ENCODE measurements around the gene UGT1A7.
"Not testable (repeated sequence)": the region's sequence is repeated elsewhere in the genome, so short reads cannot be mapped to it uniquely, and the experiment has no call there.

UGT1A7 gene

DNA sequence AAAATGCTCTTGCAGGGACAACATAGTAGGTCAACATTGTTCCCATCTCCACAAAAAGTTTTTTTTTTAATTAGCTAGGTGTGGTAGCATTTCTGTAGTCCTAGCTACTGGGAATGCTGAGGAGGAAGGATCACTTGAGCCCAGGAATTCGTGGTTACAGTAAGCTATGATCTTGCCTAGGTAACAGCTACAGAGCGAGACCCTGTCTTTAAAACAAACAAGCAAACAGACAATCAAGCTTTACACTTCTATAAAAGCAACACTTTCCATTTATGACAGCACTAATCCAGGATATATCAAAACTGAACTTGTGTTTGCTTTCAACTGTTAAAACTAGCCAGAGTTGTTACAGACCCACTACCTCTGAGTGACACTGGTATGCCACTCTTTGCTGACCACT is 59.2 kb downstream of the UGT1A7 start:
- TF ChIP-seq, protein P1, sequence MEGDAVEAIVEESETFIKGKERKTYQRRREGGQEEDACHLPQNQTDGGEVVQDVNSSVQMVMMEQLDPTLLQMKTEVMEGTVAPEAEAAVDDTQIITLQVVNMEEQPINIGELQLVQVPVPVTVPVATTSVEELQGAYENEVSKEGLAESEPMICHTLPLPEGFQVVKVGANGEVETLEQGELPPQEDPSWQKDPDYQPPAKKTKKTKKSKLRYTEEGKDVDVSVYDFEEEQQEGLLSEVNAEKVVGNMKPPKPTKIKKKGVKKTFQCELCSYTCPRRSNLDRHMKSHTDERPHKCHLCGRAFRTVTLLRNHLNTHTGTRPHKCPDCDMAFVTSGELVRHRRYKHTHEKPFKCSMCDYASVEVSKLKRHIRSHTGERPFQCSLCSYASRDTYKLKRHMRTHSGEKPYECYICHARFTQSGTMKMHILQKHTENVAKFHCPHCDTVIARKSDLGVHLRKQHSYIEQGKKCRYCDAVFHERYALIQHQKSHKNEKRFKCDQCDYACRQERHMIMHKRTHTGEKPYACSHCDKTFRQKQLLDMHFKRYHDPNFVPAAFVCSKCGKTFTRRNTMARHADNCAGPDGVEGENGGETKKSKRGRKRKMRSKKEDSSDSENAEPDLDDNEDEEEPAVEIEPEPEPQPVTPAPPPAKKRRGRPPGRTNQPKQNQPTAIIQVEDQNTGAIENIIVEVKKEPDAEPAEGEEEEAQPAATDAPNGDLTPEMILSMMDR (IDR thresholded peaks at IDR 0.05; ENCODE audit: low read depth, low read length): no peak
- no peak for DNase-seq
- no peak overlapping the region for H3K4me3 ChIP-seq (ENCODE audit: low read depth, low read length)
- peaks cover 15% of the 10 kb centered on the region for H3K27me3 ChIP-seq
- no peaks in the 10 kb centered on the region for H3K9me3 ChIP-seq
- no peaks in the 10 kb centered on the region for H3K4me1 ChIP-seq
- no peaks in the 10 kb centered on the region for H3K36me3 ChIP-seq

DNA sequence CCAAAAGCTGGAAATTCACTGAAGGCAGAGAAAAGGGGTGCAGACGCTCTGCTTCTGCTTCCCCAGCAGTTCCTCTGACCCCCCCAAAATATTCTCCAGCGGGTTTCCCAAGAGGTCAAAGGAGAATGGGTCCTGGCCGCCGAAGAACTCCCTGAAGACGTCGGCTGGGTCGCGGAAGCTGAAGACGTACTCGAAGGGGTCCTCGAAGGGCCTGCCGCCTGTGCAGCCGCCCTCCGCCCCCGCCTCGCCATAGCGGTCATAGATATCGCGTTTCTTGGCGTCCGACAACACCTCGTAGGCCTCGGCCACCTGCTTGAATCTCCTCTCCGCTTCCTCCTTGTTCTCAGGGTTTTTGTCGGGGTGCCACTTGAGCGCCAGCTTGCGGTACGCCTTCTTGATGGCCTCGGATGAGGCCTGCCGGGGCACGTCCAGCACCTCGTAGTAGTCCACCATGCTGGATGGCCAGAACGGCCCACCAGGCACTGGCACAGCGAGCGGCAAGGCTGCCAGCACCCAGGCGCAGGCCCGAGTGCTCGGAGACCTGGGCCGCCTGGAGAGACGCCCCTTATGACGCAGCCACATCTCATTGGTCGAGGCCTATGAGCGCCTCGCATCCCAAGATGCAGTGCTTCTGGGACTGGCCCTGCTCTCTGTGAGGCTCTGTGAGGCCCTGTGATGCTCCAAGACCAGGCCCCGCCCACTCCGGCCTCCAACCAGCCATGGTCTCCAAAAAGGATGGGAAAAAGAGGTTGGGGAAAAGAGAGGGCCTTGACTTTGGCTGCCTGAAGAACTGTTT is 62.0 kb downstream of the UGT1A7 start:
- no peaks in the 10 kb centered on the region for H3K9me3 ChIP-seq
- TF ChIP-seq, protein P1 (IDR thresholded peaks at IDR 0.05; ENCODE audit: low read depth, low read length): no peak
- H3K36me3 ChIP-seq: no peaks in the 10 kb centered on the region
- DNase-seq: no peak
- no peaks in the 10 kb centered on the region for H3K27me3 ChIP-seq
- H3K4me1 ChIP-seq: no peaks in the 10 kb centered on the region
- H3K4me3 ChIP-seq (ENCODE audit: low read depth, low read length): no peak overlapping the region

DNA sequence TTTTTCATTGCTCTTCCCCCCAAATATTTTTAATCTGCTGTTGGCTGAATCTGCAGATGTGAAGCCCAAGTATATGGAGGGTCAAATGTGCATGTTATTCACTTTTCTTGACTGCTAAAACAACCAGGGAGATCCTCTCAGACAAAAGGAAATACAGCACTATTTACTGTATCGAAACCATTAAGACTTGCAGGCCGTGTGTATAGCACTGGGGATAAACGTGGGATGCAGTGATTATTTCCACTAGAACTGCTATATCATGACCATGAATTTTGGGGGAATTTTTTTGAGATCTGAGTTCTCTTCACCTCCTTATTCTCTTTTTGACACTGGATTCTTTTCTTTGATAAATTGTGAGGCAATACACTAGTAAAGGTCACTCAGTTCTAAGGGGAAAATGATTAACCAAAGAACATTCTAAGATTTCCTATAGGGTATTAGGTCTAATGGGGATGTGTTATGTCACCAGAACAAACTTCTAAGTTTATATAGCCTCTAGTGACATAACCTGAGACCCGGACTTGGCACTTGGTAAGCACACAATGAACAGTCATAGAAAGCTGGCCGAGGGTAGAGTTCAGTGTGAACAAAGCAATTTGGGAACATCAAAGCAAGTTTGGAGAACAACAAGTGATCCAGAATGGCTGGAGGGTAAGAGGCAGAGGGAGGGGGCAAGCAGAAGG is 63.5 kb downstream of the UGT1A7 start:
- no peaks in the 10 kb centered on the region for H3K4me1 ChIP-seq
- H3K9me3 ChIP-seq: no peaks in the 10 kb centered on the region
- no peaks in the 10 kb centered on the region; the same call in 1 of the 2 replicates for H3K27me3 ChIP-seq
- TF ChIP-seq, protein P1 (IDR thresholded peaks at IDR 0.05; ENCODE audit: low read depth, low read length): no peak
- H3K4me3 ChIP-seq (ENCODE audit: low read depth, low read length): no peak overlapping the region
- no peaks in the 10 kb centered on the region for H3K36me3 ChIP-seq
- DNase-seq: no peak

DNA sequence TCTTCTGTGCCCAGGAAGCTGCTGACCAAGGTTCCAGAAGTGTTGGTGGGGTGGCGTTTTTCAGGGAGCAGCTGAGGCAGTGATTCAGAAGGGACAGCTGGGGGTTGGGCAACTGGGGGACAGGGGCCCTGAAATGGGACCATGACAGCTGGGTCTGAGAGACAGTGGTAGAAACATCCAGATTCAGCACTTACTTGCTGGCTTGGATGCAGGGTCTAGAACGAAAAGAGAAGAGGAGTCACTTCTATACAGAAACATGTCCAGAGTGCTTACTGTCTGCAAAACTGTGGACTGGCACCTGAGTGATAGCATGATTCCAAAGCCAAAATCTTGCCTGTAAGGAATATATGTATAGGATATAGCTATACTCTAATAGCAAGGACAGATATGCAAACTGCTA is 64.1 kb downstream of the UGT1A7 start:
- H3K4me1 ChIP-seq; H3K27me3 ChIP-seq; H3K9me3 ChIP-seq; DNase-seq; H3K36me3 ChIP-seq; H3K4me3 ChIP-seq (ENCODE audit: low read depth, low read length): not testable (repeated sequence)

DNA sequence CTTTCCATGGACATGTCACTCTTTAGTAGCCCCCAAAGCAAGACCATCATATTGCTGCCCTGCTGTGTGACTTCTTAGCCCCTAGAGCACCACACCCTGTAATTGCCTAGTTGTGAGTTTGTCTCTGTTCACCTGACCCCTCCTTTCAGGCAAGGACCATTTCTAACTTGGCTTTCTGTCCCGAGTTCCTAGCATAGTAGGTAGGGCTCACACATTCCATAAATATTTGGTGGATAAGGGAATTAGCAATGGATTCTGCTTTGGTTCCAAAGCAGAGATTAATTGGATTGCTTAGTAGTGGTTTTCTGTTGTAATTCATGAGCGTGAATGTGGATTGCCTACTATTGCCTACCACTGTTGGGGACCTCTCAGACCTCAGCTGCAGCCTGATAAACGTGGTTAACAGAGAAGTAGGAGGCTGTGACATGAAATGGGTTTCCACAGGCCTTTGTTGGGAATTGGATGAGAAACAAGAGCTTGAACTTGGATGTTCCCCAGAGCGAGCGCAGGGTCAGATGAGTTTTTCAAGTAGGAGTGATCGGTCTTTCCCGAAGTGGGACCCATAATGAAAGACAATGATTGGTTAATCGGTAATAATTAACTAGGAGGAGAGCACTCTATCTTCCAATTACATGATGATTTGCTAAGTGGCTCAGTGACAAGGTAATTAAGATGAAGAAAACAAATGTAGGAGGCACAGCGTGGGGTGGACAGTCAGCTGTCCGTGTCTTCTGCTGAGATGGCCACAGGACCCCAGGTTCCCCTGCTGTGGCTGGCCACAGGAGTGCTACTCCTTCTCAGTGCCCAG is 65.0 kb downstream of the UGT1A7 start:
- no peak for DNase-seq
- Histone ChIP-seq H3K27me3 (no peaks in the 10 kb centered on the region; the same call in 1 of the 2 replicates), H3K4me3 (ENCODE audit: low read depth, low read length) (no peak overlapping the region), H3K4me1 (no peaks in the 10 kb centered on the region), H3K36me3 (no peaks in the 10 kb centered on the region), H3K9me3 (no peaks in the 10 kb centered on the region; the same call in 1 of the 2 replicates)
- TF ChIP-seq, protein P1 (IDR thresholded peaks at IDR 0.05; ENCODE audit: low read depth, low read length): no peak

DNA sequence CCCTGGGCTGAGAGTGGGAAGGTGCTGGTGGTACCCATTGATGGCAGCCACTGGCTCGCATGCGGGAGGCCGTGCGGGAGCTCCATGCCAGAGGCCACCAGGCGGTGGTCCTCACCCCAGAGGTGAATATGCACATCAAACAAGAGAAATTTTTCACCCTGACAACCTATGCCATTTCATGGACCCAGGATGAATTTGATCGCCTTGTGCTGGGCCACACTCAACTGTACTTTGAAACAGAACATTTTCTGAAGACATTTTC is 65.5 kb downstream of the UGT1A7 start:
- Histone ChIP-seq H3K27me3 (no peaks in the 10 kb centered on the region; the same call in 1 of the 2 replicates), H3K4me3 (ENCODE audit: low read depth, low read length) (no peak overlapping the region), H3K9me3 (no peaks in the 10 kb centered on the region; the same call in 1 of the 2 replicates), H3K4me1 (no peaks in the 10 kb centered on the region), H3K36me3 (no peaks in the 10 kb centered on the region)
- TF ChIP-seq, protein P1 (IDR thresholded peaks at IDR 0.05; ENCODE audit: low read depth, low read length): no peak
- DNase-seq: no peak

DNA sequence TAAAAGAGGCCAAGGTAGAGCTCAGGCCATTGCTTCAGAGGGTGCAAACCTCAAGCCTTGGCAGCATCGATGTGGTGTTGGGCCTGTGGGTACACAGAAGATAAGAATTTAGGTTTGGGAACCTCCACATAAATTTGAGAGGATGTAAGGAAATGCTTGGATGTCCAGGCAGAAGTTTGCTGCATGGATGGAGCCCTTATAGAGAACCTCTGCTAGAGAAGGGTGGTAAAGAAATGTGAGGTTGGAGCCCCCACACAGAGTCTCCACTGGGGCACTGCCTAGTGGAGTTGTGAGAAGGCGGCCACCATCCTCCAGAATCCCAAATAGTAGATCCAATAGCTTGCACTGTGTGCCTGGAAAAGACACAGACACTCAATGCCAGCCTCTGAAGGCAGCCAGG is 69.0 kb downstream of the UGT1A7 start:
- H3K9me3 ChIP-seq; H3K27me3 ChIP-seq; DNase-seq; H3K4me3 ChIP-seq (ENCODE audit: low read depth, low read length); H3K4me1 ChIP-seq; H3K36me3 ChIP-seq: not testable (repeated sequence)

DNA sequence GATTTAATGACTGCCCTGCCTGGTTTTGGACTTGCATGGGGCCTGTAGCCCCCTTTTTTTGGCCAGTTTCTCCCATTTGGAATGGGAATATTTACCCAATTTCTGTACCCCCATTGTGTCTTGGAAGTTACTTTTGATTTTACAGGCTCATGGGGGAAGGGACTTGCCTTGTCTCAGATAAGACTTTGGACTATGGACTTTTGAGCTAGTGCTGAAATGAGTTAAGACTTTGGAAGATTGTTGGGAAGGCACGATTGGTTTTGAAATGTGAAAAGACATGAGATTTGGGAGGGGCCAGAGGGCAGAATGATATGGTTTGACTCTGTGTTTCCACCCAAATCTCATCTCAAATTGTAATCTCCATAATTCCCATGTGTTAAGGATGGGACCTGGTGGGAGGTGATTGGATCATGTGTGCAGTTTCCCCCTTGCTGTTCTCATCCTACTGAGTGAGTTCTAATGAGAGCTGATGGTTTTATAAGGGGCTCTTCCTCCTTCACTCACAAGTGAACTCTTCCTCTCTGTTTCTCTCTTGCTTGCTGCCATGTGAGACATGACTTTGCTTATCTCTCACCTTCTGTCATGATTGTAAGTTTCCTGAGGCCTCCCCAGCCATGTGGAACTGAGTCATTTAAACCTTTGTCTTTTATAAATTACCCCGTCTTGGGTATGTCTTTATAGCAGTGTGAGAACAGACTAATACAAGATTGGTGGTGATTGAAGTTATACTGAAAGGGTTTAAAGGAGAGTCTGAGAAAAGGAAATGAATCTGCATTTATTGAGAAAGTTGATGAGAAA is 69.7 kb downstream of the UGT1A7 start:
- H3K9me3 ChIP-seq, DNase-seq, H3K27me3 ChIP-seq: not testable (repeated sequence)

More for the DNA sequence above, 69.7 kb downstream of the UGT1A7 start:
- not testable (repeated sequence) for H3K4me3 ChIP-seq (ENCODE audit: low read depth, low read length); H3K36me3 ChIP-seq; H3K4me1 ChIP-seq
